ENCODE measurements around the gene TMEM80. TPM values are rescaled to one million over a fixed set of nuclear protein-coding genes. Genes with fewer than 3 reads are reported as not detected.
"Not testable (repeated sequence)": the region's sequence is repeated elsewhere in the genome, so short reads cannot be mapped to it uniquely, and the experiment has no call there.

Gene TMEM80
- total RNA-seq, 1 experiment from 2014 or later: 76.8 TPM

- peak; percentile 85 for DNase-seq (ENCODE audit: low spot score)
These were observed 25.1 kb downstream of the TMEM80 start for GRCh38 chr11:720642-721246.

DNA sequence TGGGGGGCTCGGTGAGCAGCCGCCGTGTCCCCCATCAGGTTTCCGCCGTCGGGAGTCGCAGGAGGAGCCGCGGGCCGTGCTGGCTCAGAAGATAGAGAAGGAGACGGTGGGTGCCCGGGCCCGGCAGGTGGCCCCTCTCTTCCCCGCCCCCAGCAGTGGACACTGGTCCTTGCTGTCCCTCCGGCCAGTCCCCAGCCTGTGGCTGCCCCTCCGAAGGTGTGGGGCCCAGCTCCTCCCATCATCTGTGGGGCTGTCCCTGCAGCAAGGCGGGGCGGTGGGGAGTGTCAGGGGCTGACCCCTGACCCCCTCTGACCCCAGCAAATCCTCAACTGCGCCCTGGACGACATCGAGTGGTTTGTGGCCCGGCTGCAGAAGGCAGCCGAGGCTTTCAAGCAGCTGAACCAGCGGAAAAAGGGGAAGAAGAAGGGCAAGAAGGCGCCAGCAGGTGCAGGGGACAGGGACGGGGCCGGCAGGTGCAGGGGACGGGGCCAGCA lies 25.7 kb downstream of the TMEM80 start:
- DNase-seq (ENCODE audit: low spot score): no peak

- no peak for DNase-seq (ENCODE audit: low spot score)
These were observed 26.2 kb downstream of the TMEM80 start for GRCh38 chr11:721741-722345.

DNA sequence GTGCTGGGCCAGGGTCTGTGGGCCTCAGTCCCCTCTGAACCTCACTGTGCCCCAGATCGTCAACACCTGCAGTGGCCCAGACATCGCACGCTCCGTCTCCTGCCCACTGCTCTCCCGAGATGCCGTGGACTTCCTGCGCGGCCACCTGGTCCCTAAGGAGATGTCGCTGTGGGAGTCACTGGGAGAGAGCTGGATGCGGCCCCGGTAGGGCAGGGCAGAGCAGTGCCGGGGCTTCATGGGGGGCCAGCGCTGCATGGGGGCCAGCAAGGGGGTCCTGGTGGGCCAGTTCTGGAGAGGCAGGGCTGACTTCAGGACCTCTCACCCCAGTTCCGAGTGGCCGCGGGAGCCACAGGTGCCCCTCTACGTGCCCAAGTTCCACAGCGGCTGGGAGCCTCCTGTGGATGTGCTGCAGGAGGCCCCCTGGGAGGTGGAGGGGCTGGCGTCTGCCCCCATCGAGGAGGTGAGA lies 26.8 kb downstream of the TMEM80 start:
- DNase-seq (ENCODE audit: low spot score): no peak

DNA sequence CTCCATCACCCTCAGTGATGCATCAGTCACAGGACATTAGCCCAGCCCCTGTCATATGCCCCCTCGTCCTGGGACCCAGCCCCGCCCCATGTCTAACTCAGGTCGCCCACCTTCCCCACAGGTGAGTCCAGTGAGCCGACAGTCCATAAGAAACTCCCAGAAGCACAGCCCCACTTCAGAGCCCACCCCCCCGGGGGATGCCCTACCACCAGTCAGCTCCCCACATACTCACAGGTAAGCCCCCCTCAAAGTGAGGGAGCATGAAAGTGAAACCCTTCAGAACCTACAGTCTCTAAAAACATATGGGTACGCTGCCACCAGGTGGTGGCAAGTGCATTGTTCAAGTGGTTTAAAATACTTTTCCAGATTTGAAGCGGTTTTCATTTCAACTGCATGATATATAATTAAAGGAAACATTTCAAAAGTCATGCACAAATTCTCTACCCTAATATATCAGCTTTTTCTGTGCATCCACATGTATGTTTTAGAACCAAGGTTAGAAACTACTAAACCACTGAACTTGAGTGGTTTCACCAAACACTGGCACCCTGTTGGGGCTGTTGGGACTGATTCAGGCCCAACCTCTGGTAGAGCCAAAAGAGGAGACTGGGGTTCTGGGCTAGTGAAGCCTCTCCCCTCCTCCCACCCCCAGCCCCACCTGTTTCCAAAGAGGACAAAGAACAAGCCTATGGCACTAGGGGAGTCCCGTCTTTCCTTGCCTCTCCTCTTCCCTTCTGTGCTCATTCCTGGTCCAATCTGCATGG lies 27.7 kb downstream of the TMEM80 start:
- peak; percentile 81 for DNase-seq (ENCODE audit: low spot score)

DNA sequence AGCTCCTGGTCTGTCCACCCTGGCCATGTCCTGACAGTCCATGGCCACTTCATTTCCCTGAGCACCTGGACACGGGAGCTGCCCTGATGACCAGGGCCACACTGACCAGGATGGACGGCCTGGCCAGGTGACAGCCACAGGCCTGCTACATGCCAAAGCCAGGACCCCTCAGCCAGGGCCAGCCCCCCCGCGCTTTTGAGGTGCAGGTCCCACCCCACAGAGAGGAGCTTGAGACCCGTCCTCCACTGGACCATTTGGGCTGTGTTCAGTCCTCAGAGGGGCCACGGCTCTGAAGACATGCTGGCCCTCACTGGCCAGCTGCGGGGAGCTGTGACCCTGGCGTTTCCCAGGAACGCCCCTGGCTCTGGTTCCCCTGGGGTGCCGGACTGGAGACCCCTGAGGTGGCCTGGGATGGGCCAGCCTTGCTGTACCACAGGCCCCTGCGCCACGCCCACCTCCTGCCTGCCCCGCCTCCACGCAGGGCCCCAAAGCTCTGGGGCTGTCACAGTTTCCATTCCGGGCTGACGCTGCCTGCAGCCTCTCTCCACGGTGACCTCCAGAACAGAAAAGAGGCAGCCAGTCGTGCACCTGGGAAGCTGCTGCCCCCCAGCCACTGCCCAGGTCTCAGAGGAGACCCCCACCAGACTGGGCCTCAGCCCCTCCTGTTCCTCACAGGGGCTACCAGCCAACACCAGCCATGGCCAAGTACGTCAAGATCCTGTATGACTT lies 28.6 kb downstream of the TMEM80 start:
- no peak for DNase-seq (ENCODE audit: low spot score)

DNA sequence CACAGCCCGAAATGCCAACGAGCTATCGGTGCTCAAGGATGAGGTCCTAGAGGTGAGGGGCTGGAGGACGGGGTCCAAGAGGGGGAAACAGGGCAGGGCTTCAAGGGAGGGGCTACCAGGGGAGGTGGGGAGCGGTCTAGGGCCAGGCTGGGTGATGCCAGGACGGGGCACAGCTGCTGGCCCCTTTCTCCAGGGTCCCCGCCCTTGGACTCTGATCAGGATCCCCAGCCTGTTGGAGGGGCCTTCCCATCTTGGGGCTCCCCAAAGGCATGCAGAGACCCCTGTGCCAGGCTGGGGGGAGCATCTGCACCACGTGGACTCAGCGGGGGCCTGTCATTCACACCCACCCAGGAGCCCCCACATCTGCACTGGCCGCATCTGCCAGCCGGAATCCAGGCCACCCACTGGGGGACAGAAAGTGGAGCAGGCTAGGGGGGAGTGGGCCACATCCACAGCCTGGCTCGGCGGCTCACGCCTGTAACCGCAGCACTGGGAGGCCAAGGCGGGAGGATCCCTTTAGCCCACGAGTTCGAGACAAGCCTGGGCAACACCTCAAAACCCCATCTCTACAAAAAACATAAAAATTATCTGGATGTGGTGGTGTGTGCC lies 29.3 kb downstream of the TMEM80 start:
- DNase-seq (ENCODE audit: low spot score): no peak

- DNase-seq (ENCODE audit: low spot score): no peak
These were observed 30.1 kb downstream of the TMEM80 start for GRCh38 chr11:725624-726202.

- peak; percentile 98 for DNase-seq (ENCODE audit: low spot score)
These were observed 30.9 kb downstream of the TMEM80 start for GRCh38 chr11:726278-727220.

DNA sequence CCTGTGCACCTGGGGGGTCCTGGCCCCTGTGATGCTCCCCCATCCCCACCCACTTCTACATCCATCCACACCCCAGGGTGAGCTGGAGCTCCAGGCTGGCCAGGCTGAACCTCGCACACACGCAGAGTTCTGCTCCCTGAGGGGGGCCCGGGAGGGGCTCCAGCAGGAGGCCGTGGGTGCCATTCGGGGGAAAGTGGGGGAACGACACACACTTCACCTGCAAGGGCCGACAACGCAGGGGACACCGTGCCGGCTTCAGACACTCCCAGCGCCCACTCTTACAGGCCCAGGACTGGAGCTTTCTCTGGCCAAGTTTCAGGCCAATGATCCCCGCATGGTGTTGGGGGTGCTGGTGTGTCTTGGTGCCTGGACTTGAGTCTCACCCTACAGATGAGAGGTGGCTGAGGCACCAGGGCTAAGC lies 31.7 kb downstream of the TMEM80 start:
- DNase-seq (ENCODE audit: low spot score): no peak

DNA sequence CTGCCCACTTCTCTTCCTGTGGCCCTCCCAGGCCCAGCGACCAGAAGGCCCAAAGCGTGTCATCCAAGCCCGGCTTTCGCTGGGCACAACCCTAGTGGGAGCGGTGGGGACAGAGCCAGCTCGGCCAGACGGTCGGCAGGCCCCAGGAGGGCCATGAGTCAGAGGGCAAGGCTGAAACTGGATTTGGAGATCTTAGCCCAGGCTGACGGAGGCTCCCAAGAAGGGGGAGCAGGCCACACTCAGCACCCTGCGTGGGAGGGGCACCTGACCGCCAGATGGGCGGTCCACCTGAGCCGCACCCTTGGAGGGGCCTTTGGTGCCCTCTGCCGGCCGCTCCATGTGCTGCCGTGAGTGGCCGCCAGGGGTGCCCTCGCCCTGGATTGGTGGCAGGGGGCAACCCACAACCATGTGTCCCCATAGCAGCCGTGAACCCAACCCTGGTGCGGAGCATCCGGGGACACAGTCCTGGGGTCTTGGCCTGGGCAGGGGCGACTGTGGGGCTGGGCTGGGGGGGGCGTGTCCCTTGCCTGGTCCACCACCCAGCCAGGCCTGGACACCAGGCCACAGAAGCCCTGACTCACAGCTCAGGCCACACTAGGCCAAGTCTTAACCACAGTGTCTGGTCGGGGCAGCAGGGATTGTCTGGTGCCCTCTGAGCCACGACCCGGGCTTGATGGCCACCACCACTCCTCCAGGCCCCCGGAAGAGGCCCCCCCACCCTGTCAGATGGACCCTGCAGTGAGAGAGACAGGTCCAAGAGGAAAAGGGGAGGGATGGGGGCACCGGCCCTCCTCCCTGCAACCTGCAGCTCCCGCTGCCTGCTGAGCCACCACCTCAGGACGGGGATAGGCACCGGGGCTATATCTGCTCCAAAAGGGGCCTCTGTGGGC lies 32.5 kb downstream of the TMEM80 start:
- DNase-seq (ENCODE audit: low spot score): peak; percentile 98

- DNase-seq (ENCODE audit: low spot score): no peak
These were observed 33.4 kb downstream of the TMEM80 start for GRCh38 chr11:728901-729491.

- no peak for DNase-seq (ENCODE audit: low spot score)
These were observed 34.0 kb downstream of the TMEM80 start for GRCh38 chr11:729492-730074.

- peak; percentile 64 for DNase-seq (ENCODE audit: low spot score)
These were observed 37.5 kb downstream of the TMEM80 start for GRCh38 chr11:733072-733471.

DNA sequence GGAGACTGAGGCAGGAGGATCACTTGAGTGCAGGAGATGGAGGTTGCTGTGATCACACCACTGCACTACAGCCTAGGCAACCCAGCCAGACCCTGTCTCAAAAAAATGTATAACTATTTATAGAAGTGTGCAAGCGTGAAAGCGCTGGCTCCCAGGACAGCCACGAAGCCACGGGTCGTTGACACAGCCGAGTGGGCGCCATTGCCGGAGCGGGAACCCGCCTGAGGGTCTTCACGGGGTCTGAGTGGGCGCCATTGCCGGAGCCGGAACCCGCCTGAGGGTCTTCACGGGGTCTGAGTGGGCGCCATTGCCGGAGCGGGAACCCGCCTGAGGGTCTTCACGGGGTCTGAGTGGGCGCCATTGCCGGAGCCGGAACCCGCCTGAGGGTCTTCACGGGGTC lies 38.9 kb downstream of the TMEM80 start:
- not testable (repeated sequence) for DNase-seq (ENCODE audit: low spot score)

- DNase-seq (ENCODE audit: low spot score): no peak
These were observed 41.8 kb downstream of the TMEM80 start for GRCh38 chr11:737366-737765.

GRCh38 chr11:737899-738298 lies 42.3 kb downstream of the TMEM80 start:
- DNase-seq (ENCODE audit: low spot score): not testable (repeated sequence)

DNA sequence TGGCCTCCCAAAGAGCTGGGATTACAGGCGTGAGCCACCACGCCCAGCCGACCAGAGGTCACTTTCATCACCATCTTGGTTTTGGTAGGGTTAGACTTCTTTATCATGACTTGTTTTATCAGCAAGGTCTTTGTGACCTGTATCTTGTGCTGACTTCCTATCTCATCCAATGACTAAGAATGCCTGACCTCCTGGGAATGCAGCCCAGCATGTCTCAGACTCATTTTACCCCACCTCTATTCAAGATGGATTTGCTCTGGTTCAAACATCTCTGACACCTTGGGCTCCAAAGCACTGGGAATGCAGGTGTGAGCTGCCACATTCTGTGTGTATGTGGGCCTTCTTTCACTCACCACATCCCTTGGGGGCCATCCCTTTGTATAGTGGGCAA lies 46.5 kb downstream of the TMEM80 start:
- no peak for DNase-seq (ENCODE audit: low spot score)

Measured in HT-29 (cell line).